GM15510 (cell line): ENCODE results near the gene METTL1.
A peak's percentile ranks its signal among the peaks of the same experiment; 100 is the strongest.

Experiments used
- POLR2A ChIP-seq: IDR thresholded peaks from 3 replicates; pipeline ENCODE4 v1.6.1; 2011; ENCODE audit warnings: borderline replicate concordance; ENCODE audit not compliant: insufficient read length; ENCODE audit errors: extremely low read depth

Gene METTL1

DNA sequence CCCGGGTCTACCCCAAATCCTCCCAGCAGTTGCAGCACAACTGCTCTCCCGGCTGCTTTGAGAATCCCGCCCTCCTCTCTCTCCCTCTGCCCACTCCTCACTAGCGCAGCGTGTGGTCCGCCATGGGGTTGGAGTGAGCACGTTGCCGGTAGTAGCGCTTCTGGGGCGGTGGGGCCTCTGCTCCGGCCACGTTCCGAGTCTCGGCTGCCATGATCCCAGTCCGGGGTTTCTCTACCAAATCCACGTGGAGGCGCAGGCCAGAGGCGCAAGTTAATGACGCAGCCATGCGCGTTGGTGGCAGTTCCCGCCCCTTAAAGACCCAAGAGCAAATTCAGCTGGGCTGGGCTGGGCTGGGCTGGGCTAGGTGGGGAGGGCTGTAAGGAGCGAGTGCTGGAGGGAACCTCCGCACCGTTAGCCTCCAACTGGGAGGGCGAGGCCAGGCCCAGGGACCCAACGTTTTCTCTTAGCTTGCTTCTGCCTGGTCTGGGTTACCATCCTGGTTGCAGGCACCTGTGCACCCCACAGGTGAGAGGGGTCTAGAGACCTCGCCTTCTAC, at the start of gene METTL1:
Gene METTL1, minus strand, starts transcription at position 233 of the 556 bp plus-strand sequence. Its CDS starts 22 bp downstream, at position 211.
- peak; percentile 80 for TF ChIP-seq POLR2A

DNA sequence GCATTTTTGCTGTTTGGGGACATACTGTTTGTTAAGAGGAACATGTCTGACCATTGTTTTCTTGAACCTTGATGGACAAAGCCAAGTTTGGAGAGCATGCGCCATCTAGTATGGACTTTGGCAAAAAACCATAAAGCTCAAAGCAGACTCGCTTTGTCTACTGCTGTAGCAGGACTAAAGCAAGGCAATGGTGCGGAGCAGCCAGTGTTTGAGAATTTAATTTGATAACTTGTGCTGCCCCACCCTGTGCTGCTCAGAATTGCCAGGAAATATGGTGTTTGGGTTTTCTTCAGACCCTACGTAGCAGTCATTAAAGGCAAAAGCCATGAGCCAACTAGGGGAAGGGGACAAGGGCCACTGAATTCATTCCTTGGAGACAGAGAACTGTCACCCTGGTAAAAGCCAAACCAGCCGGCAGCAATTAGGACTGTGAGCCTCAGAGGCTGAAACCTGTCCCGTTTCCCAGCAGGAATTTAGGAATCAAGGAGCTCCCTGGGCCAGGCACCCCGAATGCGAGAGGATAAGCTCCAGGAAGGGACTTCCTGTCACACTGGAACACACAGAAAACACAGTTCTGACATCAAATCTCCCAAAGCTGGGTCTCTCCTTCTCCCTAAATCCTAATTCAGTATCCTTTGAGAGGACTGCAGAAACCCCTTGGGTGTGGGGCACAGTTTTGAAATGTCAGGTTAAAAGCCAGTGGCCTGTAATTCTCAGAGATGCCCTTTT, 45.5 kb upstream of the METTL1 start:
- no peak for TF ChIP-seq POLR2A

DNA sequence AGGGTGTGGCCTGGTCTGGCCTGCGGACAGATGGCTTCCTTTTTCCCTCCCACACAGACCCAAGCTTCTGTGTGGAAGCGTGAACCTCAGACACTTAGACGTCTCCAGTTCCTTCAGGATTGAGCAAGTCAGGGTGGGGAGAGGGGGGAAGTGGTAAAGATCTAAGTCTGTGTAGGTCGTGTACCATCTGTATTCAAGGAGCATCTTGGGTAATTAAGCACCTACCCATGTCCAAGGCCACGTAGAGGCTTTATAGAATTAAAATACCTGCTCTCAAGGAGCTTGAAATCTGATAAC, 44.9 kb upstream of the METTL1 start:
- TF ChIP-seq POLR2A, result no peak

DNA sequence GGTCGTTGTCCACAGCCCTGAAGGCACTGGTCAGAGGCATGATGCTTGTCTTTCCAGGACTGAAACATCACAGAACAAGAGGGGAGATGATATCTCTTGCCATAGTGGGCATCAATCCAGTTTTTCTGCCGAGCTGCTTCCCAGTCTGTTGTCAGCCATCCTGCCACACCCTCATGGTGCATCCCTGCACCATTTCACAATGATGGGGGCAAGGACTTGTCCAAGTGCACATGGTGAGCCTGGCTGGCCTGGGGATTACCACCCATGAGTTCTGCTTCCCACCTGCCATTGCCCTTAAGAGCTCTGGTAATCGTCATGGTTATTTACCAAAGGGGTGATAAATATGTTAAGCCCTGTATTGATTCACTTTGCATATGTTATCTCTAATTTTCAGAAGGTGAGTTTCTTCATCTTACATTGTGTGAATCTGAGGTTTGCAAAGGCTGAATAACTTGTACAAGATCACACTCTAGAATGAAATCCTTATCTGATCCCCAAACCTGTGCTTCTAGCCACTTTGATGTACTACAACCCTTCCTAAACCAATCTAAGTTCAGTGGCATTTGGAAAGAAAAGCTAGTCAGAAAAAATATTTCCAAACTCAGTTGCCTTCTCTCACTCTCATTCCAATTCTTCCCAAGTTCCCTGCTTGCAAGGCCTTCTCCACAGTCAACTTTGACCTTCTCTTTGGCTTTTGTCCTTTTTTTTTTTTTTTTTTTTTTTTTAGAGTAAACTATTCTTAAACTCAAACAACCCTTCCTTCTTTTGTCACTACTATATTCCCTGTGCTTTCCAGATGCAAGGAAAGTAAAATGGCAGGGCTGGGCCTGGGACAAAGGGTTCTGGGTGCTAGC, 44.3 kb upstream of the METTL1 start:
- no peak for TF ChIP-seq POLR2A

DNA sequence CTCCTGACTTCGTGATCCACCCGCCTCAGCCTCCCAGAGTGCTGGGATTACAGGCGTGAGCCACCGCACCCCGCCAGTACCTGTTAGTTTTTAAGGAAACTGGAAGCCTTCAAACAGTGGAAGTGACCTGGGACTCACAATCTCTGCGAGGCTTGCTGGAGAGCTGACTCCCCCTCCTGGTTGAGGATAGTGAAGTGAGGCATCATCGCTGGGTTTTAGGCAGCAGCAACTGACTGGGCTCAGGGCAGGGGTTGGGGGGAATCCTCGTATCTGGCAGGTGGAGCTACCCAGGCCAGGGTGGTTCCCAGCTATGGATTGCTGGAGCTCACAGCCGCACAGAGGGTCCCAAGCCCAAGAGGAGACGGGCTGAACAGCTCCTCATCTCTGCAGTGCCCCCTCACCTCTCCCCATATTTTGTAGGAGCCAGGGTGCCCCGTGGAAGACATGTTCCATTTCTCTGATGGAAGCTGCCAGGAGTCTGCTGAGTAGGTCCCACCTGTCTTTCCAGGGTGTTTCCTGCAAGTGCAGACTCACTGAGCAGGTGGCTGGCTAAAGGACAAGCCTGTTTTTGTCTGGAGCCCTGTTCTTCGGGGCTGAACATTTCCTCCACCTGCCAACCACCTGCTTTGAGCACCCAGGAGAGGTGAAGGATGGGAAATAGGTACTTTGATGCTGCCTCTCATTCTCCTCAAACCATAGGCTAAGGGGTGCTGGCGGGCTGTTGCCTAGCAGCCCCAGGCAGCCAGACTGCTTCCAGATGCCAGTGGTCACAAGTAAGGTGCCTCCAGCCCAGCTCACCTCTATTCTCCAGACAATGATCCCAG, 43.5 kb upstream of the METTL1 start:
- TF ChIP-seq POLR2A, result no peak

DNA sequence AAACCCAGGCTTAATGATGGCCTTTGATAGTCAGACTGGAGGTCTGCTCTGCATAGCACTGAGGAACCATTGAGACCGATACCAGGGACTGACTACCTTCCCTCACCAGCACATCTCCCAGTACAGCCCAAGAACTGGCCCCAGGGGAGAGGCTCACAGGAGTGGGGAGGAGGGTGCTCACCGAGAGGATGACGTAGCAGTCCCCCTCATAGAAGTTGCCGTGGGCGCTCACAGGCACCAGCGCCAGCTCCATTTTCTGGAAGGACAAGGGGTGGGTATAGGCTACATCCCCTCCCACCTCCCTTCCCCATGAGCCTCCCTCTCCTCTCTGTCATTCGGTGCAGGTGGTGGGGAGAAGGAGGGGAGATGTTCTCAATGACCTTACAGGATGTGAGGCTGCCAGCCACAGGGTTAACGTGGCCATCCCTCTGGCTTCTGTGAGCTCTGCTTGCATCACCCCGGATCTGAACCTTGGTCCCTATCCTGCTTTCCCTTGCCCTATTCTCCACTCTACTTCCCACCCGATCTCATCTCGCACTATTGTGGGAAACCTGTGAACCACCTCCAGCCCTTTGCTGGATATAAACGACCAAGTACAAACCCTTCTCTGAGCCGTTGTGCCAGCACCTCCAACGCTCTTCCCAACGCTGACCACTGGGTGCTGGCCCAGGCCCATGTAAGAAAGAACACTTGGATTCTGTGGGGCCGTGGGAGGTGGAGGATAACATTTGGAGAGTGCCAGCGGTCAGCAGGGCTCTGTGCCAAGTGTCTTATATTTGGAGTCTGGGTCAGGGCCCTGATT, 42.3 kb upstream of the METTL1 start:
- TF ChIP-seq POLR2A, result no peak

DNA sequence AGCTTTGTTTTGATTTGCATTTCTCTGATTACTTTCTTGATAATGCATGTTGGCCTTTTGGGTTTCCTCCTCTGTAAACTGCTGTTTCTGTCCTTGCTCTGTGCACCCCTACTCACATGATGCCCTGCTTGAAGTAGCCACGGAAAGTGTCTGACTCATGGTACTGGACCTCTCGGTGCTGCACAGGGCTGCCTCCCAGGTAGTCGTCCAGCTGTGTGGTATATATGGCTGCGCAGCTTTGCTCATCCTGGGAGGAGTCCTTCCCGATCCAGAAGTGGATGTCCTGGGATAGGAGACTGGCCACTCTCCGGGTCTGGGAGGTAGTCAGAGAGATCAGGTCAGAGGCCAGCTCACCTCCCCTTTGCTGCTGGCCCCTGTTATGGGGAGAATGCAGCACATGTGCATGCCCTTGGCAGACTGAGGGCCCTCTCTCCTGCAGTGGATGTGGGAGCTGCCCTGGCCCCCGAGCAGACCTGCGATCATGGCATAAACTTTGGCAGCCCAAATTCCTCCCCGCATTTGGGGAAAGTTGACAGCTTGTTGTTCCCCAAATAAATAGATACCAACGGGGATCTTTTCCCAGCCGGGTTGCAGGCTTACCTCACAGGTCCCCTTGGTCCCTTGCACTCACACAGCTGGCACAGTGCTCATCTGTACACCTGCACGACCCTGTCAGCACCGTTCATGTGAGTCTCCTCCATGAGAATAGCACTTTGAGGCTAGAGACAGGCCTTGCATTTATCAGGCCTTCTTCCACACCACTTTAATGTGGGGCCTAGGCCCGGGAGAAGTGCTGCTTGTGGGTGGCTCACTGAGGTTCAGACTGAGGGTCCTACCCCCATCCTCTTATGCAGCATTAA, 41.4 kb upstream of the METTL1 start:
- TF ChIP-seq POLR2A, result no peak

DNA sequence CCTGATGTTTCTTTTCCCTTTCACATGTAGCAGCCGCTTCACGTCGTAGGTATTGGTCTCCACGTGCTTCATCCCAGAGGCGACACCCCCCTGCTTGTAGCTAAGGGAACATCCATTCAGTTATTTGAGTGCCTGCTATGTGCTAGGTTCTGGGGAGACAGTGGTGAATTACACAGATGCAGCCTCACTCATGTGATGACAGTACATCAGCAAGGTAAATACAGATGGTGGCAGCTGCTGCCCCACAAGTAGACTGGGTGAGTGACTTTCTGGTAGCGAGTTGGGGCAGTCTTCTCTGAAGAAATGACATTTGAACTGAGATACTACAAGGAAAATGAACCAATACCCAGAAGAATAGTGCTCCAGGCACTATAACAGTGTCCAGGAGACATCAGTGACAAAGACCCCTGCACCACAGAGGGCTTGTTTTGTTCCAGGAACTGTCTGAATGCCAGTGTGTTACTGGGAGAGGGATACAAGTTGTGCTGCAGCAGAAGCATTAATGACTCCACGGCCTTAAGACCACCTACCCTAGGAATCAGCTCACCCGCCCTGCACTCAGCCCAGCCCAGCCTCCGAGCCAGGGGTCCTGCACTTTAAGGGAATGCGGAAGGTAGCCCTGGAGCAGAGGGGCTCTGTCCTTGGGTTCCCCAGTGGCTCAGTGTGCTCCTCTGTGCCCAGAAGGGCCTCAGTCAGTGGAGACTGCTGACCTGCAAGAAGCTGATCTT, 39.3 kb upstream of the METTL1 start:
- no peak for TF ChIP-seq POLR2A

DNA sequence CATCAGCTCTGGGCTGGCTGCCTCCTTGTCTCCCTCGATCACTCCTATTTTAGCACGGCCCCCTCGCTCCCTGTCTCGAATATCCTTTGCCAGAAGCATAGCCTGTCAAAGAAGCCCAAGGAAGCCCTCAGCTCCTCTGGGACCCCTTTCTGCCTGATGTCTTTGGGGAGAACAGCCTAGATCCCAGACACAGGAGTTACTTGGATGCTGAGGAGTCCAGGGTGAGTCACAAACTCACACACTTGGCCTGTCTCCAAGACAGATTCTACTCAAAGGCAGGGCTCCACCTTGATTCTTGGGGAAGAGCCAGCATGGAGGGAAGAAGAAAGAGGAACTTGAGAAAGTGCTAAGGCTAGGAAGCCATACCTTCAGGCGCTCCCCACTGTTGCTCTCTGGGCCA, 38.5 kb upstream of the METTL1 start:
- TF ChIP-seq POLR2A, result no peak

DNA sequence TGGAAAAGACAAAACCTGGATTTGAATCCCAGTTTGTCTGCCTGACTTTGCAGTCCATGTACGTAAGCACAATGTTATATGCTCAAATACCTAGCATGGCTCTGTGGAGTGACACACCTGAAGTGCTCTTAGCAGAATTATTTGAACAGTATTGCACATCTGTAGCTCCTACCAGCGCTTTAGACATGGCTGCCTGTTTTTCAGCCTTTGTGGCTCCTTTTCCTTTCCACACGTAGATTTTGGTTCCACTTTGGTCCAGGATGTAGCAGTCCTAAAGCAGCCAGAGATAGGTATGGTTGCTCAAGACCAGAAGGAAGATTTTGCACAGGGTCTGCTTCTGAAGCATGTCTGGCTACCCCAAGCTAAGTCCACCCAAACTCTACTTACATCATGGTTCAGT, 37.5 kb upstream of the METTL1 start:
- no peak for TF ChIP-seq POLR2A

DNA sequence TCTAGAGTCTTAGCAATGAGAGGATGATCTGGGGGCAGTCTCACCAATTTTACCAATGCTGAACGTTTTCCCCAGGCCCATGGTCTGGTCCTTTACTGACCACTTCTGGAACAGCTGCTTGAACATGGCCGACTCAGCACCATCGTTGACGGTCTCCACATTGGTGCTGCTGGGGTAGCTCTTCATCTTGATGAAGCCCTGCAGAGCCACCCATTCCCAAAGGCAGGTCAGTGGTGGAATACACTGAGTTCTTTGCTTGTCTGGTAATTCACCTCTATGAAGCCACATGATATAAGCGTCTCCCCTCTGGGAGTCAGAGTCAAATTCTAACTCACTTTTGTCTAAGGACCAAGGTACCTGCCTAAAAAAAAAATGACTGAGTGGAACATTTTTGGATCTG, 36.4 kb upstream of the METTL1 start:
- no peak for TF ChIP-seq POLR2A

DNA sequence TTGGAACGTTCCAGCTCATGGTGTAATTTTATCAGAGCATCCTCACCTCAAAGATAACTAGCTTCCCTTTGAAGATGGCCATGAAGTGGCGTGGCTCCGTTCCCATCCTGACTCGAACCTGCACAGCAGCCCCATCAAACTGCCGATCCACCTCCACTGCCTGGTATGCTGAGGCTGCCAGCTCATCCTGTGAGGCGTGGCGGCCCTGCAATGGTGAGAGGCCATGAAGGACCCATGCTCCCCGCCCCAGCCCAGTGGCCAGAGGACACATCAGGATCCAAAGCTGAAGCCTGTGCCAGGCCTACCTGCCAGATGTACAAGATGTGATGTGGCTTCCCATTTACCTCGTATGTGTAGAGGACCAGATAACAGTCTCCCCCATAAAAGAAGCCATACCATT, 35.4 kb upstream of the METTL1 start:
- TF ChIP-seq POLR2A, result no peak

DNA sequence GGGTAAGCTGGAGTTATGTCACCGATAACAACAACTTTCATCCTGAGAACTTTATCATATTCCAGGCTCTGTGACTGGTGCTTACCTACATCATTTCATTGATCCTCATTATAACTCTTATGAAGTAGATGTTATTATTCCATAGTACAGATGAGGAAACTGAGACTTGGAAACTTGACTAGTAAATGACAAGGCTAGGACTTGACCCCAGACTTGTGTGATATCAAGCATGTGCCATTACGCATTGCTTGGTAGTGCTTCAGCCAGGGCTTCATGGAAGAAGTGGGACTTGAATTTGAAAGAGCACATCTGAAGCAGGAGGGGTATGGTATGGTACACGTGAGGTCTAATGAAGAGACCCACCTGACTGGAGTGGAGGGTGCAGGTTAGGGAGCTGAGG, 34.8 kb upstream of the METTL1 start:
- no peak for TF ChIP-seq POLR2A

DNA sequence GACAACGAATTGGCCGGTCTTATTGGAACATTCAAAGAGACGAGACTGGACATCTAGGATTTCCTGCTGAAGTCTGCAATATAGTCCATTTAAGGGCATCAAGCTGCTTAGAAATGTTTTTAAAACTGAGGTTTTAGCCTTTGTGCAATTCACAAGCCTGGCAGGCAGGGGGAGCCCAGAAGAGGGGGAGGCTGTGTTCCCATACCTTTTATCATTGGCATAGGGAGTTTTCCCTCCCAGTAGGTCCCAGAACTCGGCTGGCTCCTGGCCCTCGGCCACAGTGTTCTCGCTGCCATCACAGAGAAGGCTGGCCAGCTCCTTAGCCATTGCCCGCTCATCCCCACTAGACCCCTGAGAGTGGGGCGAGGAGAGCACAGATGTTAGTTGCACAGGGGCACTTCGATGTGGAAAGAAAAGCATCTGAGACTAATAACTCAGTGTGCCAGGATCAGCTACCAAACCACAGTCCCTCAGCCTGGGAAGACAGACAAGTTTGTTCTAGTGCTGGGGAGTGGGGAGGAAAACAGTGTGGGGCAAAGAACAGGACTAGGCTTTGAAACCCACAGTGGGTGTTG, 31.5 kb upstream of the METTL1 start:
- no peak for TF ChIP-seq POLR2A
